Neural progenitor cell (in vitro differentiated cells): ENCODE data around the gene ELP1. TPM values are rescaled to one million over a fixed set of nuclear protein-coding genes. Genes with fewer than 3 reads are reported as not detected.

Experiments
- DNase-seq: peaks from one replicate; pipeline ENCODE4 v3.0.0-alpha.2; 2016; ENCODE audit warnings: low spot score
- H2AFZ ChIP-seq: fragments of 200-600 bp; sonication (generic); replicated peaks from 2 replicates; pipeline ENCODE4 v1.6.1; 2016; ENCODE audit warnings: antibody characterized with exemption
- H3F3A ChIP-seq: fragments of 200-600 bp; sonication (generic); 2 replicates; pipeline ENCODE4 v1.6.1; 2016; ENCODE audit warnings: antibody characterized with exemption, low read depth
- H3K27ac ChIP-seq: fragments of 200-600 bp; sonication (generic); 2 replicates; pipeline ENCODE4 v1.5.1; 2016; ENCODE audit warnings: mild to moderate bottlenecking
- H3K27me3 ChIP-seq: fragments of 200-600 bp; sonication (generic); 2 replicates; pipeline ENCODE4 v1.6.1; 2016; ENCODE audit warnings: mild to moderate bottlenecking, moderate library complexity
- H3K36me3 ChIP-seq: fragments of 200-600 bp; sonication (generic); 2 replicates; pipeline ENCODE4 v1.5.1; 2016
- H3K4me1 ChIP-seq: fragments of 200-600 bp; sonication (generic); 2 replicates; pipeline ENCODE4 v1.6.1; 2016; ENCODE audit warnings: mixed run types
- H3K4me2 ChIP-seq: fragments of 200-600 bp; sonication (generic); 2 replicates; pipeline ENCODE4 v1.6.1; 2016
- H3K4me3 ChIP-seq: fragments of 200-600 bp; sonication (generic); 2 replicates; pipeline ENCODE4 v1.5.1; 2016
- H3K79me2 ChIP-seq: fragments of 200-600 bp; sonication (generic); 2 replicates; pipeline ENCODE4 v1.6.1; 2016; ENCODE audit warnings: low read depth
- H3K9ac ChIP-seq: fragments of 200-600 bp; sonication (generic); 2 replicates; pipeline ENCODE4 v1.6.1; 2016
- H3K9me3 ChIP-seq: fragments of 200-600 bp; sonication (generic); 2 replicates; pipeline ENCODE4 v1.5.1; 2016; ENCODE audit warnings: low read depth
- H4K20me1 ChIP-seq: fragments of 200-600 bp; sonication (generic); 2 replicates; pipeline ENCODE4 v1.6.1; 2016; ENCODE audit warnings: low read depth
- H3K27ac Mint-ChIP-seq: 3 replicates; pipeline ENCODE4 v1.8.0; 2021; ENCODE audit warnings: mixed read lengths
- H3K27me3 Mint-ChIP-seq: 2 replicates; pipeline ENCODE4 v1.8.0; 2022; ENCODE audit warnings: low read depth, mild to moderate bottlenecking, inconsistent platforms, moderate library complexity, mixed read lengths; ENCODE audit not compliant: insufficient read depth
- H3K36me3 Mint-ChIP-seq: 3 replicates; pipeline ENCODE4 v1.8.0; 2021; ENCODE audit warnings: mixed read lengths
- H3K4me1 Mint-ChIP-seq: 3 replicates; pipeline ENCODE4 v1.8.0; 2021; ENCODE audit warnings: mixed read lengths
- H3K4me3 Mint-ChIP-seq: 3 replicates; pipeline ENCODE4 v1.8.0; 2021; ENCODE audit warnings: mild to moderate bottlenecking, moderate library complexity, mixed read lengths
- H3K9me3 Mint-ChIP-seq: 3 replicates; pipeline ENCODE4 v1.8.0; 2020; ENCODE audit warnings: mixed read lengths
- EZH2 ChIP-seq: fragments of 200-600 bp; sonication (generic); IDR thresholded peaks from 2 replicates; pipeline ENCODE4 v1.6.1; 2017; ENCODE audit warnings: antibody characterized with exemption, mild to moderate bottlenecking, moderate library complexity
- EZH2phosphoT487 ChIP-seq: fragments of 200-600 bp; sonication (generic); IDR thresholded peaks from 2 replicates; pipeline ENCODE4 v1.6.1; 2017; ENCODE audit warnings: antibody characterized with exemption
- total RNA-seq: library from RNA; depleted of rRNA; stranded (reverse); fragments of >200 nt; gene quantifications from 2 replicates; pipeline ENCODE4 v1.2.3, GENCODE V29; 2015; ENCODE audit warnings: low replicate concordance
- TF ChIP-seq, protein P1 (sequence below): fragments of 200-600 bp; sonication (generic); IDR thresholded peaks from 2 replicates; pipeline ENCODE4 v1.5.1; 2017; ENCODE audit warnings: antibody characterized with exemption, mild to moderate bottlenecking

Gene ELP1
- total RNA-seq, 1 donor from 2014 or later = 97.2 TPM

GRCh38 chr9:108953983-108954574 is 20.2 kb upstream of the ELP1 start:
- Histone ChIP-seq H3K4me3 (no peak overlapping the region), H3K9ac (no peak overlapping the region), H3K27ac (no peak overlapping the region)

GRCh38 chr9:108951578-108951977 is 17.7 kb upstream of the ELP1 start:
- H3K9ac ChIP-seq = no peak overlapping the region

More at GRCh38 chr9:108953983-108954574, 20.2 kb upstream of the ELP1 start:
- no peak overlapping the region for H2AFZ ChIP-seq
- Mint-ChIP-seq H3K27ac (no peak overlapping the region), H3K4me3 (no peak overlapping the region), H3K36me3 (peaks cover 8% of the 10 kb centered on the region), H3K27me3 (no peaks in the 10 kb centered on the region), H3K4me1 (no peaks in the 10 kb centered on the region), H3K9me3 (no peaks in the 10 kb centered on the region)
- peaks cover 3% of the 10 kb centered on the region for H3K36me3 ChIP-seq
- DNase-seq = peak; percentile 42
- H3K4me1 ChIP-seq = no peaks in the 10 kb centered on the region
- peaks cover 5% of the 10 kb centered on the region for H3F3A ChIP-seq
- H3K9me3 ChIP-seq = no peaks in the 10 kb centered on the region
- no peaks in the 10 kb centered on the region for H3K79me2 ChIP-seq
- H4K20me1 ChIP-seq = no peaks in the 10 kb centered on the region
- no peaks in the 10 kb centered on the region for H3K27me3 ChIP-seq
- H3K4me2 ChIP-seq = no peak overlapping the region
- TF ChIP-seq, protein P1, sequence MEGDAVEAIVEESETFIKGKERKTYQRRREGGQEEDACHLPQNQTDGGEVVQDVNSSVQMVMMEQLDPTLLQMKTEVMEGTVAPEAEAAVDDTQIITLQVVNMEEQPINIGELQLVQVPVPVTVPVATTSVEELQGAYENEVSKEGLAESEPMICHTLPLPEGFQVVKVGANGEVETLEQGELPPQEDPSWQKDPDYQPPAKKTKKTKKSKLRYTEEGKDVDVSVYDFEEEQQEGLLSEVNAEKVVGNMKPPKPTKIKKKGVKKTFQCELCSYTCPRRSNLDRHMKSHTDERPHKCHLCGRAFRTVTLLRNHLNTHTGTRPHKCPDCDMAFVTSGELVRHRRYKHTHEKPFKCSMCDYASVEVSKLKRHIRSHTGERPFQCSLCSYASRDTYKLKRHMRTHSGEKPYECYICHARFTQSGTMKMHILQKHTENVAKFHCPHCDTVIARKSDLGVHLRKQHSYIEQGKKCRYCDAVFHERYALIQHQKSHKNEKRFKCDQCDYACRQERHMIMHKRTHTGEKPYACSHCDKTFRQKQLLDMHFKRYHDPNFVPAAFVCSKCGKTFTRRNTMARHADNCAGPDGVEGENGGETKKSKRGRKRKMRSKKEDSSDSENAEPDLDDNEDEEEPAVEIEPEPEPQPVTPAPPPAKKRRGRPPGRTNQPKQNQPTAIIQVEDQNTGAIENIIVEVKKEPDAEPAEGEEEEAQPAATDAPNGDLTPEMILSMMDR = peak; percentile 73
- no peak for TF ChIP-seq EZH2

GRCh38 chr9:108950168-108950567 is 16.2 kb upstream of the ELP1 start:
- Histone ChIP-seq H3K79me2 (no peaks in the 10 kb centered on the region), H3K36me3 (peaks cover 6% of the 10 kb centered on the region)

More at GRCh38 chr9:108951578-108951977, 17.7 kb upstream of the ELP1 start:
- no peaks in the 10 kb centered on the region for H3K27me3 Mint-ChIP-seq
- H3K27ac ChIP-seq = no peak overlapping the region
- H2AFZ ChIP-seq = no peak overlapping the region
- H3K9me3 Mint-ChIP-seq = no peaks in the 10 kb centered on the region
- H3K79me2 ChIP-seq = no peaks in the 10 kb centered on the region
- peaks cover 6% of the 10 kb centered on the region for H3K36me3 ChIP-seq
- H3F3A ChIP-seq = peaks cover 5% of the 10 kb centered on the region
- no peaks in the 10 kb centered on the region for H3K9me3 ChIP-seq
- no peak overlapping the region for H3K4me3 ChIP-seq
- no peaks in the 10 kb centered on the region for H3K4me1 ChIP-seq
- TF ChIP-seq, protein P1 = no peak
- no peak for TF ChIP-seq EZH2phosphoT487
- no peak for TF ChIP-seq EZH2
- H3K4me2 ChIP-seq = no peak overlapping the region
- H3K27me3 ChIP-seq = no peaks in the 10 kb centered on the region
- H3K4me3 Mint-ChIP-seq = no peak overlapping the region
- H3K27ac Mint-ChIP-seq = no peak overlapping the region
- no peak for DNase-seq
- no peaks in the 10 kb centered on the region for H4K20me1 ChIP-seq
- H3K4me1 Mint-ChIP-seq = no peaks in the 10 kb centered on the region
- peaks cover 10% of the 10 kb centered on the region for H3K36me3 Mint-ChIP-seq

More at GRCh38 chr9:108950168-108950567, 16.2 kb upstream of the ELP1 start:
- Mint-ChIP-seq H3K36me3 (peaks cover 15% of the 10 kb centered on the region), H3K9me3 (no peaks in the 10 kb centered on the region), H3K27me3 (no peaks in the 10 kb centered on the region), H3K4me1 (no peaks in the 10 kb centered on the region), H3K4me3 (no peak overlapping the region), H3K27ac (no peak overlapping the region)
- DNase-seq = no peak
- Histone ChIP-seq H3F3A (no peaks in the 10 kb centered on the region), H3K27ac (no peak overlapping the region), H2AFZ (no peak overlapping the region), H3K9ac (no peak overlapping the region), H3K27me3 (no peaks in the 10 kb centered on the region), H3K4me3 (no peak overlapping the region), H3K4me2 (no peak overlapping the region), H3K9me3 (no peaks in the 10 kb centered on the region), H3K4me1 (no peaks in the 10 kb centered on the region), H4K20me1 (no peaks in the 10 kb centered on the region)
- TF ChIP-seq, protein P1 = no peak
- no peak for TF ChIP-seq EZH2phosphoT487
- TF ChIP-seq EZH2 = no peak
